HG03135 (cell line): Measurements from ENCODE around the gene NUDCD2.
"Not testable (repeated sequence)": the region's sequence is repeated elsewhere in the genome, so short reads cannot be mapped to it uniquely, and the experiment has no call there.

Experiments
- ATAC-seq: cut with Tn5 transposase; IDR thresholded peaks from one replicate; pipeline ENCODE4 v1.9.1; 2021; ENCODE audit warnings: mild to moderate bottlenecking, moderate library complexity; ENCODE audit not compliant: unreplicated experiment

The NUDCD2 gene

DNA sequence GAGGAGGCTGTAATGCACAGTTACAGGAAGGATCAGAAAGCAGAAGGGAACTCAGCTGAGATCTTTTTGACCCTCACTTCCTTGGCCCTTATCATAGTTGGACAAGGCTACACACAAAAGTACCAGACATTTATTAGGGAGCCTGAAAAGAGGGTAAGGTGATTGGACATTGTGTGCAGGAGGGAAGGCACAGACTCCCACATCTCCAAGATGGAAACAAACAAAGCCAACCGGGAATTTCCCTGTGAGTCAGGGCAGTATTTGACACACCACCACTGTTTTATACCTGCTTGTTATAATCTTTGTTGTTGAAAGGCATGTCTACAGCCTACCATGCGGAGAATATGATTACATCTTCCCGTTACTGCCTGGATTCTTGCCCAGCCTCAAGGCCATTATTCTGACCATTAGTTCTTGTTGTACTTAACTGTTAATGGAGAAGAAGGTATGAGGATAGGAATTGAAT lies 25.5 kb downstream of the NUDCD2 start:
- no peak for ATAC-seq

DNA sequence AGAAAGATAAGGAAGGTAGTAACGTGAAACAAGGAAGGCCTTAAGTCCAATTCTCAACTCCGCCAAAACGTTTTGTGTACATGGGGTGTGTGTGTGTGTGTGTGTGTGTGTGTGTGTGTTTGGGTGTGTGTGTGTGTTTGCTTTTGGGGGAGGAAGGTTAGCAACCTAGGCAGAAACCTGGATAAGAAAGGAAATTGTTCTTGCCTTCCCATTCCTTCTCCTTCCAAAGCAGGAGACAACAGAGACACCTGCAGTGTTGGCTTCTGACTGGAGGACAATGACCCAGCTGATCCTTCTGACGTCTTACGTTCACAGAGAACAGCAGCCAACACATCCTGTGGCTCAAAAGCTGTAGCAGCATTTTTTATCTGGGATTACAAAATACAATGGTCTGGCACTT lies 26.6 kb downstream of the NUDCD2 start:
- no peak for ATAC-seq

DNA sequence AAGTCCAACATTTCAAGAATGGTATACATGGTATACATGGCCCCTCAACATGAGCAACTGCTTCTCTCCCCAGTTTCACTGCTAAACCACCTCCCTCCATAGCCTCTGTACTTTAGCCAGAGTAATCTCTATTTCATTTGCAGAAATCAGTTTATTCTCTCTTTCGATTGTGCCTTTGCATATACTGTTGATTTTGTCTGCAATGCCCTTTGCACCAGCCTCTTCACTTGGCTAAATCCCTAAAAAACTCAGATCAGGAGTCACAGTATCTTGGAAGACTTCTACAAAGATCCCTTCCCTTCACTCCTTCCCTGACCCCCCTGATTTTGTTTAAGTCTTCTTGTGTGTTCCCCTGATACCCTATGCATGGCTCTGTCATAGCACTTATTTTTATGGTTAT lies 27.4 kb downstream of the NUDCD2 start:
- ATAC-seq: no peak

DNA sequence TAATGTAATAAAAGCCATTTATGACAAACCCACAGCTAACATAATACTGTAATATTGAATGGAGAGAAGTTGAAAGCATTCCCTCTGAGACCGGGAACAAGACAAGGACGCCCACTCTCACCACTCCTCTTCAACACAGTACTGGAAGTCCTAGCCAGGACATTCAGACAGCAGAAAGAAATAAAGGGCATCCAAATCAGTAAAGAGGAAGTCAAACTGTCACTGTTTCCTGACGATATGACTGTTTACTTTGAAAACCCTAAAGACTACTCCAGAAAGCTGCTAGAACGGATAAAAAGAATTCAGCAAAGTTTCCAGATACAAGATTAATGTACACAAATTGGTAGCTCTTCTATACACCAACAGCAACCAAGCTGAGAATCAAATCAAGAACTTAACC lies 33.8 kb downstream of the NUDCD2 start:
- not testable (repeated sequence) for ATAC-seq

DNA sequence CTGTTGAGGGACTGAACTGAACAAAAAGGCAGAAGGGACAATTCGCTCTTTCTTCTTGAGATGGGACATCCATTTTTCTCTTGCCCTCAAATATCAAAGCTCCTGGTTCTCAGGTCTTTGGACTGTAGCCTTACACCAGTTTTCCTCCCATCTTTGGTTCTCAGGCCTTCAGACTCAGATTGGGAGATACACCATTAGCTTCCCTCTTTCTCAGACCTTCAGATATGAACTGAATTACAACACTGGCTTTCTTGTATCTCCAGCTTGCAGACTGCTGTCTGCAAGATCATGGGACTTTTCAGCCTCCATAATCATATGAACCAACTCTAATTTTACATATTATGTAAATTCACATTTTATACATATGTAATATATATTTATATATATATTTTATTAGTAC lies 35.1 kb downstream of the NUDCD2 start:
- ATAC-seq: no peak

DNA sequence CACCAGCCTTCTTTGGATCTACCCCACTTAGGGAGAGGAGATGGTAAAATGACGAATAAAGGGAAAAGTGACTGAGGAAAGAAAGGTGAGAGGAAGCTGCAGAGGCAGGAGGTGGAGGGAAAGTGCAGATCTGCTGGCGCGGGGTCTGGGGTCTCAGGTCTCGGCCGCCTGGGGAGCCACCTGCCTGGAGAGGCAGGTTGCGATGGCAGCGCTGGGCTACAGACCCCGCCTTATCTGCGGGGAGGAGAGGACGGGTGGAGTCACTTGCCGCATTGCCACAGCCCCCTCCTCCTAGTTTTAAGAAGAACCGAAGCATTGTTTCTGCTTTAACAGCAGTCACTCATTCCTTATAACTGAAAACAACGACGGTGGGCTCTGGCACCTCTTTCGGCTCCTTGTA lies 44.2 kb downstream of the NUDCD2 start:
- not testable (repeated sequence) for ATAC-seq

DNA sequence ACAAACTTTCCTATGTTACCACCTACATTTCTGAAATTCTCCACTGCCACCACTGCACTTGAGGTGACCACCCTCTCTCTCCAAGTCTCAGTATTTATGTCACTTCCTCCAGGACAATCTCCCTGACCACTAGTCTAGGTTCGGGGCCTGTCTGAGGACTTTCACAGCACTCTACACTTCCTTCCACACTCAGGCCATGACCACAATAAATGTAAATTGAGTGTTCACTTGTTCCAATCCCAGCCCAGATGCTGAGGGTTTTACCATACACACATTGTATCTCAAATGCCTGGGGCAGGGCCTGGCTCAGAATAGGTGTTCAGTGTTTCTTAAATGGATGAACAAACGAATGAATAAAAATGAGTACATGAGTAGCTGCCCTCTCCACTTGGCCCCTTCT lies 49.4 kb downstream of the NUDCD2 start:
- no peak for ATAC-seq

DNA sequence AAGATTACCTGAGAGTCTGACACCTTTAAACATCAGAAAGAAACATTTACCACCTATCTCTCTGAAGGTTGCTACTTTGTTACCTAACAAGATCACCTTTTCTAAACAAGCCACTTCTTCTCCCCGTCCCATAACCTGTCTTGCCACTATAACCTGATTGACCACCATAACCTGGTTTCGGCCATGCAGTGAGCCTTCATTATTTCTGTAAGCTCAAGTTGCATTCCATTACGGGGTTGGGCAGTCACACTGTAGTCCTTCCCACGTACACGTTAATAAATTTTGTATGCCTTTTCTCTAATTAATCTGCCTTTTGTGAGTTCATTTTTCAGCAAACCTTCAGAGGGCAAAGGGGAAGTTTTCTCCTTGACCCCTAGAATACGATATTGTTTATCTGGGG lies 50.5 kb downstream of the NUDCD2 start:
- no peak for ATAC-seq

DNA sequence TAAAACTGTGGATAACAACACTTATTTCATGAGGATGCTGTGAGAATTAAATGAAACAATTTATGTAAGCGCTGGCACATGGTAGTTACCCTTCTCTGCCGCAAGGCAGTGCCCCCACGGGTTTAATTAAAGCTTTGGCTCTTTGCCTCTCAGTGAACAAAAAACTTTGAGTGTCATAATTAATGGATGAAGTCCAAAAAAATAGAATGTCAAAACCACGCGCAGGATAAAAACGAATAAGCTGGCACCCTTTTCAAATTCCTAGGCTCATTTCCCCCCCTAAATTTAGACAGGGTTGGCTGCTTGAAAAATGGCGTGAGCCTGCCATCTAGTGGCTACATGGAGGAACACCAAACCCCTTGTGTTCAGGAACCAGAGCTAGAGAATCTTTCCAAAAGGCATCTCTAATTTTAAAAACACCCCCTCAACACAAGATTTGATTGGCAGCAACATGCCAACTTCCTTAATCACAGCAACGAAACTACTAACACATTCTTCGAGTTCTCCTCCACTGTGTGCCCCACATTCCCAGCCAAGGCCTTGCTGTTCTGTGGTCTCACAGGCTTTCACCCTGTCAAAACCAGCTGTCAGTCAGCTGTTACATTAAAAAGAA lies 51.5 kb downstream of the NUDCD2 start:
- peak; percentile 80 for ATAC-seq

DNA sequence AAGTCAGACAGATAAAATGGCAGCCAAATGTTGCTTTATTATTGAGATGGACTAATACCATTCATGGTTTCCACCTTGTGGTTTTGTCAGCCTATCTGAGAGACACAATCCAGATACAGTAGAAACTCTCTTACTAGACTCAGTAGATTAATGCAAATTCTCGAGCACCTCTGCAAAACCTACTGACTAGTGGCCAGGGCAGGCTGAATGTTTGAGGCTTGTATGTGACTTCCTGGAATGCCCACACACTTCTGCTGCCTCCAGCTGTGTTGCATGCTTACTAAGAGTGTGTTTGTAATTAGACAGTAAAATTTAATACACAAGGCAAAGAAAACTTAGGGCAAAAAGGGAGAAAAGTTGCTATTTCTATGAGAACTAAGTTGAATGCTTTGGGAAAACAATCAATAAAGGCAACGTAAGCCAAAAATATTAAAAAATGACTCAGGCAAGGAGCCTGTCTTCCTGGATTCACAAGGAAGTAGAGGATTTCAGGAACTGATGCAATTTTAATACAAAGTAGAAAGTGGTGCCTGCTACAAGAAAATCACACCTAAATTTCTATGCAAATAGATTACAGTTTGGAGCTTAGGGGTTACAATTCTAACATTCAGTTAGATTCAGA lies 52.8 kb downstream of the NUDCD2 start:
- peak; percentile 83 for ATAC-seq

DNA sequence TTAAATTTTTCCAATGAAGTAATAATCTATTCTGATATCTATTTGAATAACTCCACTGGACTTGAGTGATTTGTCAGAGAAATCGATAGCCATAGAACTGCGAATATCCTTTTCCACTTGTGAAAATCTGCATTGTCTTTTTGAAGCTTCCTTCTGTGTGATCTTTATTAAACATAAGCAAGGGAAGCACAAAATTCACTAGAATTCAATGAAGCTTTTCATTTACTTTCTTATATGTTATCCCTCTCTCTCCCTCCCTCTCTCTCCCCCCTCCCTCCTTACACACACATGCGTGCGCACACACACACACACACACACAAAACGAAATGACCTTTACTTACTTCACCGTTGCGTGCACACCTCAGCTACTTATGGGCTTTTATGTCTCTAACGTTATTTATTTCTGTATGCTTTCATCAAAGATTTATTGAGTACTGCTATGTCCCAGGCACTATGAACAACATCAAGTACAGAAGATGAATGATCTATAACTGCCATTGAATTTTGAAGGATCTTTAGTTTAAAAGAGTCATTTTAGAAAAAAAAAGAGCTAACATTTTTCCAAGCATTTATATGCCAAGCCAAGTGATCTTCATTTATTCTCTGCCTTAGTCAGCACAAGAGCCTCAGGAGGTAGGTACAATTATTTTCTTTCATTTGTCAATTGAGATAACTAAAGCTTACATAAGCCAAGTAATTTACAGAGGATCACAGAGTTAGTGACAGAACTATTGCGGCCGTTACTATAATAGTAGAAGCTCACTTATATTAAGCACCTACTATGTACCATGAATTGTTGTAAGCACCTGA lies 55.3 kb downstream of the NUDCD2 start:
- ATAC-seq: no peak

DNA sequence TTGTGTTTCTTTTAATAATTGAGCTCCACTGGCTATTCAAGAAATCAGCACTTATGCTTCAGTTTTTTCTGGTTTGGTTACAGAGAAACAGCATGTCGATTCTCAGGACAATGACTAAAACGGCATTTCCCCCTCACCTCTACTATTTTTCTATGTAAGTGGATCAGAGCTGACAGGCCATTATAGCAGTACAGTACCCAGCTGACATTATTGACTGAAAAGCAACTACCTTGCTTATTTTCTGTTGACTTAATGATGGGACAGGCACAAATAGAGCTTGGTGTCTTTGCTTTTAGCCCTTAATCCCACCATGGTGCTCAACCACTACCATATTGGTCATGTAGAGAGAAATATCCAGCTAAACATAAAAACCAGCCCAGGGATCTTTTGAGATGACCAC lies 57.9 kb downstream of the NUDCD2 start:
- no peak for ATAC-seq

DNA sequence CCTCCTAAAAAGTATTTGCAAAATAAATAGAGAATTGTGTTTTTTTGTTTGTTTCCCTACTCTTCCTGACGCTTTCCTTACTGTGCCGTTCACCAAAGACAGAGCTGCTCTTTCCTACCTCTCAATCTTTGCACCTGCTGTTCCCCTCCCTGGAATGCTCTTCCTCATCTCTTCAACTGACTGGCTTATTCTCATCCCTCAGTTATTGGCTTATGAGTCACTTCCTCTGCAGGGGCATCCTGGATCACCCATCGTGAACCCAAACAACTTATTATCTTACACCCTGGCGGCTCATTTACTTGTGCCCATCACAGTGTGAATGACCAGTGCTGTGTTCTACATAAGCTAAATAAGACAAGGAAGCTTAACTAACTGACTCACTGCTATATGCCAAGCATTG lies 58.6 kb downstream of the NUDCD2 start:
- ATAC-seq: no peak

DNA sequence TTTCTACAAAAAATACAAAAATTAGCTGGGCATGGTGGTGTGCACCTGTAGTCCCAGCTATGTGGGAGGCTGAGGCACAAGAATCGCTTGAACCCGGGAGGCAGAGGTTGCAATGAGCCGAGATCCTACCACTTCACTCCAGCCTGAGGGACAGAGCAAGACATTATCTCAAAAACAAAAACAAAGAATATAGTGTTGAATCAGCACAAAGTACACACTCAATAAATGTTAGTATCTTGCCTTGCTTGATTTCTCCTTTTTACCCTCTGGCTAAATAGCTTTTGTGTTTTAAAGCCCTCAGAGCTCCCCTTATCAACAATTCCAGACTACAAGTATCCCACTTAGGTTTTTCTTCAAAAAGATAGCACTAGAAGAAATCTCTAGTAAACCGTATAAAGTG lies 60.0 kb downstream of the NUDCD2 start:
- ATAC-seq: no peak

DNA sequence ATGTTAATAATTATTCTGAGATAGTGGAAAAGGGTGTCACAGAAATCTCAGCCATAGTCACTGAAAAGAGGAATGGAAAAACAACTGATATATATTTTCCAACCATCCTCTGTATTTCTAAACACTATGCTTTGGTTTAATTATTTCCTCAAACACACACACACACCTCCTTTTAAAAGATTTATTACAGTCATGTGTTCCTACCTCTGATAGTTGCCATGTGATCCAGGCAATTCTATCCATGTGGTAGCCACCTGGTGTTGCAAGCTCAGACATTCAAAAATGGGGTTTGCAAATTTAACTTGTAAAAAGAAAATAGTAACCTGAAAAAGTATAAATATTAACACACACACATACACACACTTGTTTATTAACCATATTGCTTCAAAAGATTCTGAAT lies 62.5 kb downstream of the NUDCD2 start:
- ATAC-seq: no peak

DNA sequence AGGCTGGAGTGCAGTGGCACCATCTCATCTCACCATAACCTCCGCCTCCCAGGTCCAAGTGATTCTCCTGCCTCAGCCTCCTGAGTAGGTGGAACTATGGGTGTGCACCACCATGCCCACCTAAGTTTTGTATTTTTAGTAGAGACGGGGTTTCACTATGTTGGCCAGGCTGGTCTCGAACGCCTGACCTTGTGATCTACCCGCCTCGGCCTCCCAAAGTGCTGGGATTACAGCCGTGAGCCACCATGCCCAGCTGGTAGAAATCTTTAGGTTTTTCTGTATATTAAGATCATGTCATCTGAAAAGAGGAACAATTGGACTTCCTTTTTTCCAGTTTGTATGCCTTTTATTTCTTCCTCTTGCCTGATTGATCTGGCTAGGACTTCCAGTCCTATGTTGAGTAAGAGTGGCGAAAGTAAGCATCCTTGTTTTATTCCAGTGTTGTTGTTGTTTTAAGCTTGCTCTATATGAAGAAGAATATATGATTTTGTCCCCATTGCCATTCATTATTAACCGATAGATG lies 63.0 kb downstream of the NUDCD2 start:
- ATAC-seq: not testable (repeated sequence)
